GM10248 (cell line): Measurements from ENCODE around the gene TTC21A.

Experiments
- CTCF ChIA-PET: fragments of 300-600 bp; sonication (Branson Sonifier 250); formaldehyde crosslinking; extraction: SDS; loops from one replicate; lab custom pipeline; 2021; ENCODE audit warnings: antibody characterized with exemption; lab: Yijun Ruan, JAX
- POLR2A ChIA-PET: fragments of 350-650 bp; sonication (Branson Sonifier 250); formaldehyde crosslinking; extraction: SDS; loops from one replicate; lab custom pipeline; 2020; ENCODE audit warnings: antibody characterized with exemption; lab: Yijun Ruan, JAX
- DNase-seq: peaks from one replicate; pipeline ENCODE4 v3.0.0; 2012; ENCODE audit errors: extremely low spot score
- CTCF ChIP-seq: IDR thresholded peaks from 2 replicates; pipeline ENCODE4 v1.5.1; 2012; ENCODE audit warnings: mild to moderate bottlenecking, low read depth; ENCODE audit errors: extremely low read depth, missing control alignments, control extremely low read depth

Gene TTC21A

GRCh38 chr3:39110041-39110639 is 2.7 kb downstream of the TTC21A start:
- TF ChIP-seq CTCF = no peak
- DNase-seq = no peak
- ChIA-PET POLR2A (interaction anchor here (0.6 to 1.9 kb wide), 2 partner anchors 26 to 63 kb away, joined by 4 to 6 read pairs; no protein-coding TSS in a partner anchor), CTCF (interaction anchor here (1.1 to 1.7 kb wide), 3 partner anchors 16 to 82 kb away, joined by 3 to 4 read pairs (median 4); partner anchors contain the start of gene XIRP1)

GRCh38 chr3:39112113-39112512 is 4.6 kb downstream of the TTC21A start:
- DNase-seq = no peak
- CTCF ChIA-PET = no interaction called here
- POLR2A ChIA-PET = no interaction called here
- TF ChIP-seq CTCF = no peak

GRCh38 chr3:39112535-39112934 is 5.1 kb downstream of the TTC21A start:
- CTCF ChIA-PET = interaction anchor here (1.6 kb wide), 1 partner anchor 14 kb away, joined by 4 read pairs; no protein-coding TSS in a partner anchor
- DNase-seq = no peak
- POLR2A ChIA-PET = no interaction called here
- TF ChIP-seq CTCF = no peak

- CTCF ChIA-PET = interaction anchor here (1.6 kb wide), 1 partner anchor 14 kb away, joined by 4 read pairs; no protein-coding TSS in a partner anchor
- POLR2A ChIA-PET = no interaction called here
- no peak for DNase-seq
- TF ChIP-seq CTCF = no peak
Observed at GRCh38 chr3:39113291-39113690, 5.8 kb downstream of the TTC21A start.

- POLR2A ChIA-PET = no interaction called here
- CTCF ChIA-PET = interaction anchor here (1.1 to 18.6 kb wide), 3 partner anchors 9 to 176 kb away, joined by 4 to 178 read pairs (median 5); no protein-coding TSS in a partner anchor
- DNase-seq = no peak
- TF ChIP-seq CTCF = no peak
Observed at GRCh38 chr3:39114456-39114855, 7.0 kb downstream of the TTC21A start.

- CTCF ChIA-PET = interaction anchor here (1.0 to 18.6 kb wide), 3 partner anchors 12 to 175 kb away, joined by 4 to 178 read pairs (median 9); no protein-coding TSS in a partner anchor
- no peak for TF ChIP-seq CTCF
Observed at GRCh38 chr3:39115870-39116269, 8.4 kb downstream of the TTC21A start.

More at GRCh38 chr3:39115870-39116269, 8.4 kb downstream of the TTC21A start:
- DNase-seq = no peak
- POLR2A ChIA-PET = no interaction called here
